HUDEP-2 (cell line): ENCODE data around the gene DIP2C.
"Not testable (repeated sequence)": the region's sequence is repeated elsewhere in the genome, so short reads cannot be mapped to it uniquely, and the experiment has no call there.

ENCODE experiments used
- DNase-seq, 76 experiments: peaks; one replicate each; lab custom pipeline; 2025; ENCODE audit not compliant: unreplicated experiment in 76 of 76; lab: John Stamatoyannopoulos, UW

The DIP2C gene

DNA sequence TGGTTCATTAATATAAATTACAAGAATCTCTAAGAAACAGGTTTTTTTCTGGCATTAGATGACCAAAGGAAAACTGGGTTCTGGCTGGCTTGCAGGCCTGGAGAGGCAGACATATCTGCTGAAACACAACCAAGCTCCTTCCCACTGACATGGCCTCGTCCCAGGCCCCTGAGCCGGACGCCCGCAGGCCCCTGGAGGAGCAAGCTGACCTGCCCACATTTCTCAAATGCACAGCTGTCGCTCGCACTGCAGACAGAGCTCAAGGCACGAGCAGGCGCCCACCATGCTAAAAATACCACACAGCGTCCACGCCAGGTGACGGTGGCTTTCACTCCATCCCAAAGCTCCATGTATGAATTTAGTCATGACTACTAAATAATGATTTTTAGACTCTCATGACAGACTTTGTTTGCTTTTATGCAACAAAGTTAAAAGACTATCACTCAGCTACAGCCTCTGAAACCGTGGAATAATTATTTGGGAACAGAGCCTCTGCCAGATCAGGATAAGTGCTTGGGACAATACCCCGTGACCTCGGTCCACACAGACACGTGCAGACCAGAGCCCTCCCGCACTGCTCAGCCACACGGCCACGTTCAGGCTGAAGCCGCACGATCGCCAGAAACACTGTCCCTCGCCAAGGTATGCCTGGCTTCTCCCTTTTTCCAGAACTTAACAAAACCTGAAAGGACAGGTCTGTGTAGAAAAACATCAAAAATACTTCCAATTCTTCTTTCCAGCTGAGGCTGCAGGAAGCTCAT, 71.1 kb downstream of the DIP2C start:
- no peak for DNase-seq

- DNase-seq, result no peak
These were observed 72.0 kb downstream of the DIP2C start for GRCh38 chr10:617471-617870.

- no peak for DNase-seq
These were observed 73.8 kb downstream of the DIP2C start for GRCh38 chr10:615583-616152.

- DNase-seq, result no peak
These were observed 74.5 kb downstream of the DIP2C start for GRCh38 chr10:614790-615582.

GRCh38 chr10:614139-614711, 75.2 kb downstream of the DIP2C start:
- DNase-seq, result no peak

- no peak for DNase-seq
These were observed 76.0 kb downstream of the DIP2C start for GRCh38 chr10:613271-614138.

DNA sequence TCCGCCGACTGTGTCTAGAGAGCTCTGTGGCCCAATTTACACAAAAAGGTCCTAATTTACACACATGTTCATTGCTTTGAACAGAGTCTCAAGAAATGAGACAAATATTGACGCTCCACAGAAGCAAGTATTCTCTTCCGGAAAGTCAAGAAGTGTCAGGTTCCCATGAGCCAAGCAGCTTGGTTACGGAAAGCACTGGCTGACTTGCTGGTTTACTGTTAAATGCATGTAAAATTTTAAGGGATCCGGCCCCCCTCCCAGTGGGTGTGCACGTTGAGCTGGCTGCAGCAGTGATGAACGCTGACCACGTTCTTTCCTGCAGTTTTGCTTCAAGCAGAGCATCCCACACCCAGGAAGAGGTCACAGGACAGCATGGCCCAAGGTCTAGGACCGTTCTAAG, 76.8 kb downstream of the DIP2C start:
- no peak for DNase-seq

DNA sequence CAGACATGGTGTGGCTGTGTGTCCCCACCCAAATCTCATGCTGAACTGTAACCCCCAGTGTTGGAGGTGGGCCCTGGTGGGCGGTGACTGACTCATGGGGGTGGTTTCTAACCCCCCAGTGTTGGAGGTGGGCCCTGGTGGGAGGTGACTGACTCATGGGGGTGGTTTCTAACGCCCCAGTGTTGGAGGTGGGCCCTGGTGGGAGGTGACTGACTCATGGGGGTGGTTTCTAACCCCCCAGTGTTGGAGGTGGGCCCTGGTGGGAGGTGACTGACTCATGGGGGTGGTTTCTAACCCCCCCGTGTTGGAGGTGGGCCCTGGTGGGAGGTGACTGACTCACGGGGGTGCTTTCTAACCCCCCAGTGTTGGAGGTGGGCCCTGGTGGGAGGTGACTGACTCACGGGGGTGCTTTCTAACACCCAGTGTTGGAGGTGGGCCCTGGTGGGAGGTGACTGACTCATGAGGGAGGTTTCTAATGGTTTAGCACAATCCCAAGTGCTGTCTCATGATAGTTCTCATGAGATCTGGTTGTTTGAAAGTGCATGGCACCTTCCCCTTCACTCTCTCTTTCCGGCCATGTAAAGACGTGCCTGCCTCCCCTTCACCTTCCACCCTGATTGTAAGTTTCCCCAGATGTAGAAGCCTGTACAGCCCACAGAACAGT, 78.7 kb downstream of the DIP2C start:
- not testable (repeated sequence) for DNase-seq

DNA sequence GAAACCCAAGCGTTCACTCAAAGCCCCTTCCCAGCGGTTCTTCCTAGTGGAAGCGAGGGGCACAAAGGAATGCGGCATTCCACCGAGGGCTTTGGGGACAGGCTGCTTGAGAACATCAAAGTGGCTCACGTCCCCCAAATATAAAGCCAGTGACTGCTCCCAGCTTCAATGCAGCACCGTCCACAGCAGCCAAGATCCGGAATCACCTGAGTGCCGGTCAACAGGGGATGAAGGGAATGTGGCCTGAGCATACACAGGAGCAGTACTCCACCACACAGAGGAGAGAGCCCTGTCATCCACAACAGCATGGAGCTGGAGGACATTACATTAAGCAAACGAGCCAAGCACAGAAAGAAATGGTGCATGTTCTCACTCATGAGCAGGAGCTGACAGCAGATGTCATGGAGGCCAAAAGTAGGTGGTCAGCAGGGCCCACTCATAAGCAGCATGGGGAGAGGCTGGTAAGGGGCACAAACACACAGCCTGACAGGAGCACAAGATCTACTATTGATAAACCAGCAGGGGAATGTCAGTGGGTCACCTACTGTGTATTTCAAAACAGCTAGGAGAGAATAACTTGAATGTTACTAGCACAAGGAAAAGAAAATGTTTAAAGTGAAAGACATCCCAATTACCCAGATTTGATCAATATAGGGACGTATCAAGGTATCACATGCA, 79.5 kb downstream of the DIP2C start:
- DNase-seq, result no peak

DNA sequence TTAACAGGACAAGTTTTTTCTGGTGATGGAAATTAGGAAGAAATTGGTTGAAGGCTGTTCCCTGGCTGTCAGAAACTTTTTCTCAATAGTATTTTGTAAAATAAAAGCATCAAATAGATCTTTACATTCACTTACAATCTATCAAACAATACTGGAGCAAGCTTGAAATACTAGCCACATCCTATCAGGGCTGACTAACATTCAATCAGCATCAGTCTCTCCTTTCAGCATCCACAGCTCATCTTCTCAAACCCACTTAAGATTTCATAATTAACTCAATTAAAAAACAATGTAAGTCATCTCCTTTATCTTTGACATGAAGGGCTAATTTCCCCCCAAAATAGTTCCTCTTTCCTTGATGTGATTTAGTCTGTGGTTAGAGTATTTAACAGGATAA, 80.2 kb downstream of the DIP2C start:
- DNase-seq, result no peak

- DNase-seq, result no peak
These were observed 80.9 kb downstream of the DIP2C start for GRCh38 chr10:608331-609261.

GRCh38 chr10:607545-608185, 81.8 kb downstream of the DIP2C start:
- no peak for DNase-seq

DNA sequence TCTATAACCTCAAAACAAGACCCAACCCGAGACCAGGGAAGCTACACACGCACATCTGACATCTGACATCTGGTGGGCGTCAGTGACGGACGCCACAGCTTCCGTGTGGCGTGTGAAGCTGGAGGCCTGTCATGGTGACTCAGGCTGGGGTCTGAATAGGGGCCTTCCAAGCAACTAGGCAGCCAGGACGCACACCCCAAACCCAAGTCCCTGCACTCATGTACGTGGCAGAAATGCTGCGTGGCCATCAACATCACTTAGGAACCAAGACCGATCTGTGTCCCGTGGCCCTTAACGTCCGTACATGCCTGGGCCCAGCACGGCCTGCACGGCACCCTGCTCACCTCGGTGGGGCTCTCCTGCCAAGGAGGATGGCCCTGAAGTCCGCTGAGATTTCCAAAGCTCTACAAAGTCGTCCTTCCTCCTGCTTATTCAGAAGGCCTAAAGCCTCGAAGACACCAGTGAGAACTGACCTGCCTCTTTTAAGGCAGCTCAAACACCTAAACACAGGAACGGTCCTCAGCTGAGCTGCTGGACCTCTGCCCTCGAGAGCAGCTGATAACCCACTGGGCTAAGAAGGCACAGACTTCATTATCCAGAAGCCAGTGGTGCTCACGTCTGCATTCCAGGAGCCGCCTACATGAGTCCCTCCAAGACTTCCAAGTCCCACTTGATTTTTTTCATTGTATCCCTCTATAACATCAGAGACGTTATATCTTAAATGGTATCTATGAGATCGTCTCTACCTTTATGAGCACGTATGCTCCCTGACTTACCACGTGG, 82.5 kb downstream of the DIP2C start:
- no peak for DNase-seq

DNA sequence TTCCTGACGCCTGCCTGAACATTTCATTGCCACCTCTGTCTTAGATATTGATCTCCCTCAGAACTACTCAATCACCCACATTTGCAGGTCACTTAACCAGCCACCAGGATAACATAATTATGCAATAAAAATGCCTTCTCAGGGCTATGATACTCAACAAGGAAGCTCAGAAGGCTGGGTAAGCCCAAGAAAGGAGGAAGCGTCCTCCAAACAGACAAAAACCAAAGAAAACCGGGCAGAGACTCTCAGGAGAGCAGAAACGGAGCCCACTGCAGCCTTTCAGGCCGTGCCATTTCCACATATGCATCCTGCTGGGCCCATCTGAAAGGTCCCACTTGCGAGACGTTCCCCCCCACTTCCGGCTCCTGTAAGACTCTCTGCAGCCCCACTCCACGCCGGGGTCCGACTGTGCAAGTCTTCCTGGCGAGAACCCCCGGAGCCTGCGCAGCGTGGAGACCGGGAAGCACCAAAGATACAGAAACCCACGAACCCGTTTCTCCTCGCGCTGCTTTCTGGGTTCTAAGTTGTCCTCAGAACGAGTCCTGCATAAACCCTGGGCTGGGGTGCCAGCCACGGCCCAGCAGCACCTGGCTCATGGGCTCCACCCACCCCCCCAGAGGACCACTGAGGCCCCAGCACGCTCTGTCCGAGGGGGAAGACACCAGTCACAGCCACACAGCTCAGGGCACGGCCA, 83.7 kb downstream of the DIP2C start:
- DNase-seq, result no peak

DNA sequence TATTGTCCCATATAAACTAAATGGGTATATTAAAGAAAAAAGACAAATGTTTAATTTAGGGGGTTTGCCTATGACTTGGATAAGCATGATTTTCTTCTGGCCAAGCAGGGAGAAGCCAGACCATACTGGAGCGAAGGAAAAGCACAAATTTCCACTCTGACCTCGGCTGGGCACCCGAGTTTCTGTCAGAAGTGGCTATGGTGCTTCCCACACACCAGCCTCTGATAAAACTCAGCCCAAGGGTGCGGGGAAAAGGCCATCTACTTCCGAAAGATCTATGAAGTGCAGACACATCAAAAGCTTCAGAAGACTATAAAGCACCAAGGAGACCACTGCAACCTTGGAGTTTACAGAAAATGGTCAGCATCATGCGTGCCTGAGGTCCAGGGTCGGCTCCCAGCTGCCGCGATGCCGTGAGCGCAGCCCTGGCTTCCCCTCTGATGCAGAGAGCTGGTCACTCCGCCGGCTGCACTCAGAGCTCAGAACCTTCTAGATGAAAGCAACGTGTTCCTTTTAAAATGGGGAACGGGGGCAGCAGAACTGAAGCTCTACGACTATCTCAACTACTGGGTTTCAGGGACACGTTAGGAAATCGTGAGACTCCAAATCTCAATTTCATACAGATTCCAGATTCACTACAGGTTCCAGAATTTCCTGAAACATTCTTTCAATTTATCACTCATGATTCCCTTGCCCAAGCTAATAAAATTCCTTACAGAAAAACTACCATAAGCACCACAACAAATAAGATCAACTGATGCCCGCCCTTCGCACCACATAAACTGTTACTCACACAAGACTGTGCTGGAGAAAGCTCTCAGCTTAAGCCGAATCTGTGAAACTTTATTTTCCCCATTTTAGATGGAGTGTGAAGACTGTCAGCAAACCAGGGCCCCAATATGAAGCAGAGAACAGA, 84.5 kb downstream of the DIP2C start:
- no peak for DNase-seq

- no peak for DNase-seq
These were observed 85.7 kb downstream of the DIP2C start for GRCh38 chr10:603745-604144.
